Right lobe of liver (tissue), 6 donors: ENCODE measurements around the gene FOXK2. TPM values are rescaled to one million over a fixed set of nuclear protein-coding genes. Genes with fewer than 3 reads are reported as not detected.

Source experiments
- ATAC-seq, 4 donors: fragments of 200-7000 bp; cut with Tn5 transposase; one replicate each; pipeline ENCODE4 v1.9.1; 2020; ENCODE audit warnings: mild to moderate bottlenecking in 4 of 4, moderate library complexity in 4 of 4
- DNase-seq, 3 donors: peaks; one replicate each; pipeline ENCODE4 v3.0.0-alpha.2; 2020
- H3K27ac ChIP-seq, 3 donors: fragments of 200-600 bp; one replicate each; pipeline ENCODE4 v1.8.0; 2022
- H3K27me3 ChIP-seq, 2 donors: fragments of 200-600 bp; one replicate each; pipeline ENCODE4 v1.8.0; 2022
- H3K36me3 ChIP-seq, 4 donors: fragments of 200-600 bp; sonication (generic) in 1 of 4; one replicate each; pipeline versions ENCODE4 v1.5.1 to v1.8.0; 2017 to 2022; ENCODE audit warnings: control low read depth in 1 of 4
- H3K4me1 ChIP-seq, 4 donors: fragments of 200-600 bp; sonication (generic) in 1 of 4; one replicate each; pipeline versions ENCODE4 v1.5.1 to v1.8.0; 2017 to 2022; ENCODE audit warnings: control low read depth in 1 of 4
- H3K4me3 ChIP-seq, 3 donors: fragments of 200-600 bp; one replicate each; pipeline ENCODE4 v1.8.0; 2022
- H3K9me3 ChIP-seq, 4 donors: fragments of 200-600 bp; sonication (generic) in 1 of 4; one replicate each; pipeline versions ENCODE4 v1.5.1 to v1.8.0; 2017 to 2022; ENCODE audit warnings: control low read depth in 1 of 4
- POLR2A ChIP-seq: fragments of 450-650 bp; IDR thresholded peaks from one replicate; pipeline ENCODE4 v1.6.1; 2017; ENCODE audit warnings: antibody characterized with exemption, mild to moderate bottlenecking
- WGBS: methylation state at CpG from one replicate; pipeline ENCODE4 v1.1.6; 2018; ENCODE audit warnings: low coverage, low lambda C conversion rate; ENCODE audit not compliant: insufficient coverage; ENCODE audit errors: missing lambda C conversion rate; 5-methylcytosine and 5-hydroxymethylcytosine counted together
- intact Hi-C, 2 donors: fragments of 100-400 bp; cut with DNase I; formaldehyde crosslinking; loops; one replicate each; pipeline versions ENCODE4 v1.11.2 to v1.14.1; 2022
- total RNA-seq, 6 experiments: library from RNA; depleted of rRNA in 2 of 6; stranded (reverse); fragments of >200 nt in 2 of 6; fragmentation: NEBNext Ultra II Directional in 3 of 6; extraction: Animal tissue kit (Norgen Biotek cat#: 25700) in 3 of 6; gene quantifications; one replicate each; pipeline versions ENCODE4 v1.1.0 to v1.2.4, GENCODE V29; 2016 to 2023
- TF ChIP-seq, protein P1 (sequence below), 4 donors: fragments of 200-600 bp in 3 of 4; fragments of 450-650 bp in 1 of 4; IDR thresholded peaks; one replicate each; pipeline versions ENCODE4 v1.5.1 to v1.8.0; 2016 to 2022; ENCODE audit warnings: antibody characterized with exemption in 4 of 4, mild to moderate bottlenecking in 2 of 4
- donor health status: DM: no; HTN: yes; CAD: no.
- donor health status: DM: no; HTN: no; CAD: no.
- donor health status: DM: no; HTN: no; CAD: no.
- donor health status: DM: no; HTN: yes; CAD: no.
- donor health status: DM: no; HTN: yes; CAD: no.

FOXK2 gene
- total RNA-seq, 6 experiments from 2014 or later, result 14.1 to 20.5 (median 16.1) TPM

DNA sequence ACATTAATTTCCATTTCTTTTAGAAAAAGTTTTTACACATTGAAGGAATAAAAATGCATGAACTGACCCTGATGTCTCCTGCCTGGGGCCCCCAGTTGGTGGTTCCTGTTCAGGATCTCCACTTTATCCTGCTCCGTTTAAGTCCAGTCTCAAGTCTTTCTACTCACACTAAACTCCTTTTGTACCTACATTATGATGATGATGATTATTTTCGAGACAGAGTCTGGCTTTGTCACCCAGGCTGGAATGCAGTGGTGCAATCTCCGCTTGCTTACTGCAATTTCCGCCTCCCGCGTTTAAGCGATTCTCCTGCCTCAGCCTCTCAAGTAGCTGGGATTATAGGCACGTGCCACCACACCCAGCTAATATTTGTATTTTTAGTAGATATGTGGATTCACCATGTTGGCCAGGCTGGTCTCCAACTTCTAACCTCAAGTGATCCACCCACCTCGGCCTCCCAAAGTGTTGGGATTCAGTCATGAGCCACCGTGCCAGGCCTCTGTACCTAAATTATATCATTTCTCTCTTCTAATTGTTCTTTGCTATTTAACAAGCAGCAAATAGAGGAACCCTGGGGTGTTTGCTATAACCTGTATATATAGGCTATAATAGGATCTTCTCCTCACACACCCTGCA is 2.2 kb upstream of the FOXK2 start:
- DNase-seq (no peak), ATAC-seq (no peak)
- Histone ChIP-seq H3K4me1 (peaks cover 0 to 15% (median 3%) of the 10 kb centered on the region in 4 donors), H3K4me3 (no peak overlapping the region), H3K27me3 (no peaks in the 10 kb centered on the region), H3K9me3 (no peaks in the 10 kb centered on the region), H3K27ac (no peak overlapping the region), H3K36me3 (no peaks in the 10 kb centered on the region)
- whole genome bisulfite sequencing, result 41% methylated on average over 7 of the region's 10 CpGs
- no peak for TF ChIP-seq POLR2A
- TF ChIP-seq, protein P1, sequence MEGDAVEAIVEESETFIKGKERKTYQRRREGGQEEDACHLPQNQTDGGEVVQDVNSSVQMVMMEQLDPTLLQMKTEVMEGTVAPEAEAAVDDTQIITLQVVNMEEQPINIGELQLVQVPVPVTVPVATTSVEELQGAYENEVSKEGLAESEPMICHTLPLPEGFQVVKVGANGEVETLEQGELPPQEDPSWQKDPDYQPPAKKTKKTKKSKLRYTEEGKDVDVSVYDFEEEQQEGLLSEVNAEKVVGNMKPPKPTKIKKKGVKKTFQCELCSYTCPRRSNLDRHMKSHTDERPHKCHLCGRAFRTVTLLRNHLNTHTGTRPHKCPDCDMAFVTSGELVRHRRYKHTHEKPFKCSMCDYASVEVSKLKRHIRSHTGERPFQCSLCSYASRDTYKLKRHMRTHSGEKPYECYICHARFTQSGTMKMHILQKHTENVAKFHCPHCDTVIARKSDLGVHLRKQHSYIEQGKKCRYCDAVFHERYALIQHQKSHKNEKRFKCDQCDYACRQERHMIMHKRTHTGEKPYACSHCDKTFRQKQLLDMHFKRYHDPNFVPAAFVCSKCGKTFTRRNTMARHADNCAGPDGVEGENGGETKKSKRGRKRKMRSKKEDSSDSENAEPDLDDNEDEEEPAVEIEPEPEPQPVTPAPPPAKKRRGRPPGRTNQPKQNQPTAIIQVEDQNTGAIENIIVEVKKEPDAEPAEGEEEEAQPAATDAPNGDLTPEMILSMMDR (IDR thresholded peaks at IDR 0.05), result no peak
- intact Hi-C loops, result no loop called here

DNA sequence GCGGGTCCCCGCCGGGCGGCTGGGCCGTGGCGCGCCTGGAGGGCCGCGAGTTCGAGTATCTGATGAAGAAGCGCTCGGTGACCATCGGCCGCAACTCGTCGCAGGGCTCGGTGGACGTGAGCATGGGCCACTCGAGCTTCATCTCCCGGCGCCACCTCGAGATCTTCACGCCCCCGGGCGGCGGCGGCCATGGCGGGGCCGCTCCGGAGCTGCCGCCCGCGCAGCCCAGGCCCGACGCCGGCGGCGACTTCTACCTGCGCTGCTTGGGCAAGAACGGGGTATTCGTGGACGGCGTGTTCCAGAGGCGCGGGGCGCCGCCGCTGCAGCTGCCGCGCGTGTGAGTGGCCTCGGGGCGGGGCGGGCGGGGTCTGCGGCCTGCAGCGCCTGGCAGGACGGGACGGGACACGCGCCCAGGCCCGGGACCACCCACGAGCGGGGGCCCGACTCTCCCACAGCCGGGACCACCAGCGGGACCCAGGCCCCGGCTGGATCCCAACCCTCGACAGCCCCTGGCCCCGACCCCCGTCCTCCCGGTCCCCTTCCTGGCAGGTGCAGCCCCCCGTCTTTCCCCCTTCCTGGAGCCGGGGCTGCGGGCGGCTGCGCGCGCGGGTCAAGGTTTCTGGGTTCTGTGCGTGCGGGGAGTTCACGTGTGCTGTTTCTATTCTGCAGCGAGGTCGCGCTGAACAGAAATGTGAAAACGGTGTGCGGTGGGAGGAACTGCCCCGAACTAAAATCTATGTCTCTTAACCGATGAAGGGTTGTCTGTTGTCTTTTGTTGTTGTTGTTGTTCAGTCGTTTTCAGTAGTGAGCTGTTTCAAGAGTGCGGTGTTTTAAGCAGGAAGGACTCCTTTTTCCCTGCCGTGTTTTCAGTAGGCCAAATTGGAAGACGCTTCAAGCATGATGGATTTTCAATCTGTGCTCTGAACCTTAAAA is 705 bp downstream of the FOXK2 start:
- DNase-seq (peak in 2 of 3 donors; percentile 33 to 54), ATAC-seq (peak in 3 of 4 donors; percentile 2 to 8 (median 2))
- Histone ChIP-seq H3K4me3 (peak overlapping the region; percentile 69 to 87 (median 84)), H3K27me3 (no peaks in the 10 kb centered on the region), H3K9me3 (no peaks in the 10 kb centered on the region), H3K27ac (peak overlapping the region; percentile 83 to 96 (median 88)), H3K4me1 (peaks cover 0 to 36% (median 13%) of the 10 kb centered on the region in 4 donors), H3K36me3 (no peaks in the 10 kb centered on the region)
- intact Hi-C loops, result no loop called here
- 0% methylated on average over 11 of the region's 94 CpGs for WGBS
- TF ChIP-seq, protein P1 (IDR thresholded peaks at IDR 0.05), result no peak
- no peak for TF ChIP-seq POLR2A

DNA sequence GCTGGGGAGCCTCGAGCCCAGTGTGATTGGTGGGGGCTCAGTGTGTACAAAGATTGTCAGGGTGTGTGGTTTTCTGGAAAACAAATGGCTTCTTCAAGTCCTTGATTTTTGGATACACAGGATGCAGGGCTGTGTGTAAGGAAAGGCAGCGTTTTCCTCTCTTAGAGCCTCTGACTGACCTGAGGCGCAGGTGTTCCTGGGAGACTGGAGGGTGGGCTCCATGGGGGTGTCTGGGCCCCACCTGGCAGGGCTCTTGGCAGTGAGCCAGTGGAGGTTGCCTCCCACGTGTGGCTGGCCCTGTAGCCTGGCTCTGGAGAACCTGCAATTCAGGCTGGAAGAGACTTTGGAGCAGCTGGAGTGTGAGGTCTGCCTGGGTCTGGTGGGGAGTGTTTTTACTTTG is 5.0 kb downstream of the FOXK2 start:
- H3K4me3 ChIP-seq, result no peak overlapping the region
- no peaks in the 10 kb centered on the region for H3K27me3 ChIP-seq
- 38% methylated on average over 2 of the region's 4 CpGs for WGBS
- H3K9me3 ChIP-seq, result no peaks in the 10 kb centered on the region
- no peaks in the 10 kb centered on the region for H3K36me3 ChIP-seq
- H3K27ac ChIP-seq, result peak overlapping the region in 2 of 3 donors; percentile 71 to 73
- intact Hi-C loops, result no loop called here
- H3K4me1 ChIP-seq, result peaks cover 2 to 75% (median 34%) of the 10 kb centered on the region in 4 donors
- no peak for DNase-seq
- no peak for TF ChIP-seq POLR2A
- TF ChIP-seq, protein P1 (IDR thresholded peaks at IDR 0.05), result no peak
- peak in 3 of 4 donors; percentile 4 to 33 (median 11) for ATAC-seq

DNA sequence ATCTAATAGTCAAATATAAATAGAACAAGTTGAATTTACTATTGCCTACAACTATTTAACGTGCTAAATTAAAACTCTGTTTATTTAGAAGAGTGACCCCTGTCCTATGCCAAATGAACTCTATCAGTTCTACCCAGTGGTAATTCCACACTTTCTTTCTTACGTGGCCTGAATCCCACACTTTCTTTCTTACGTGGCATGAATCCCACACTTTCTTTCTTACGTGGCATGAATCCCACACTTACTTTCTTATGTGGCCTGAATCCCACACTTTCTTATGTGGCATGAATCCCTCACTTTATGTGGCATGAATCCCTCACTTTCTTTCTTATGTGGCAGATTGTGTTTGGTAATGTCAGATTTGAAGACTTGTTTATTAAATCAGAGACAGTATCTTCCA is 6.2 kb downstream of the FOXK2 start:
- TF ChIP-seq, protein P1 (IDR thresholded peaks at IDR 0.05), result no peak
- no peak for TF ChIP-seq POLR2A
- intact Hi-C loops, result no loop called here
- Histone ChIP-seq H3K27ac (peak overlapping the region; percentile 48 to 73 (median 71)), H3K9me3 (no peaks in the 10 kb centered on the region), H3K4me1 (peaks cover 2 to 76% (median 37%) of the 10 kb centered on the region in 4 donors), H3K36me3 (no peaks in the 10 kb centered on the region), H3K4me3 (no peak overlapping the region), H3K27me3 (no peaks in the 10 kb centered on the region)
- WGBS, result 27% methylated on average over 4 of the region's 4 CpGs
- ATAC-seq (peak in 3 of 4 donors; percentile 15 to 57 (median 28)), DNase-seq (no peak)
